ENCODE results near the gene ASIC1. TPM values are rescaled to one million over a fixed set of nuclear protein-coding genes. Genes with fewer than 3 reads are reported as not detected.

ASIC1 gene
- polyA plus RNA-seq, 1 donor from 2014 or later = not detected

GRCh38 chr12:50110127-50110761 lies 52.8 kb downstream of the ASIC1 start:
- Mint-ChIP-seq H3K27me3 (no peaks in the 10 kb centered on the region), H3K27ac (peak overlapping the region; percentile 91 to 99 (median 98)), H3K9me3 (no peaks in the 10 kb centered on the region), H3K4me1 (peaks cover 21 to 28% (median 22%) of the 10 kb centered on the region in 3 donors), H3K36me3 (peaks cover 1% of the 10 kb centered on the region), H3K4me3 (peak overlapping the region; percentile 93 to 99 (median 98))

GRCh38 chr12:50110762-50111351 lies 53.5 kb downstream of the ASIC1 start:
- H3K9me3 Mint-ChIP-seq = no peaks in the 10 kb centered on the region
- H3K36me3 Mint-ChIP-seq = peaks cover under 1% of the 10 kb centered on the region
- H3K27ac Mint-ChIP-seq = peak overlapping the region; percentile 91 to 99 (median 98)
- peak overlapping the region; percentile 93 to 99 (median 98) for H3K4me3 Mint-ChIP-seq
- no peaks in the 10 kb centered on the region for H3K27me3 Mint-ChIP-seq
- H3K4me1 Mint-ChIP-seq = peaks cover 22 to 32% (median 23%) of the 10 kb centered on the region in 3 donors

GRCh38 chr12:50111395-50111692 lies 53.9 kb downstream of the ASIC1 start:
- peak overlapping the region; percentile 91 to 99 (median 98) for H3K27ac Mint-ChIP-seq
- H3K9me3 Mint-ChIP-seq = no peaks in the 10 kb centered on the region
- peaks cover 22 to 34% (median 26%) of the 10 kb centered on the region in 3 donors for H3K4me1 Mint-ChIP-seq
- H3K4me3 Mint-ChIP-seq = peak overlapping the region; percentile 93 to 99 (median 98)
- H3K27me3 Mint-ChIP-seq = no peaks in the 10 kb centered on the region
- H3K36me3 Mint-ChIP-seq = no peaks in the 10 kb centered on the region

GRCh38 chr12:50111693-50112455 lies 54.5 kb downstream of the ASIC1 start, which contains the start of gene COX14:
COX14 (plus strand) TSS chr12:50112236; CDS start chr12:50120044, 7,808 bp downstream.
- no peaks in the 10 kb centered on the region for H3K27me3 Mint-ChIP-seq
- H3K9me3 Mint-ChIP-seq = no peaks in the 10 kb centered on the region
- H3K4me1 Mint-ChIP-seq = peaks cover 22 to 38% (median 31%) of the 10 kb centered on the region in 3 donors
- no peaks in the 10 kb centered on the region for H3K36me3 Mint-ChIP-seq
- peak within 1 kb of the TSS; percentile 91 to 99 (median 98) for H3K27ac Mint-ChIP-seq
- peak within 1 kb of the TSS; percentile 93 to 99 (median 98) for H3K4me3 Mint-ChIP-seq

- Mint-ChIP-seq H3K36me3 (no peaks in the 10 kb centered on the region), H3K4me1 (peaks cover 22 to 37% (median 34%) of the 10 kb centered on the region in 3 donors), H3K27me3 (no peaks in the 10 kb centered on the region), H3K27ac (peak overlapping the region; percentile 91 to 99 (median 98)), H3K9me3 (no peaks in the 10 kb centered on the region), H3K4me3 (peak overlapping the region; percentile 93 to 99 (median 98))
Observed at GRCh38 chr12:50112456-50113218, 55.2 kb downstream of the ASIC1 start.

GRCh38 chr12:50117057-50117622 lies 59.7 kb downstream of the ASIC1 start:
- no peaks in the 10 kb centered on the region for H3K36me3 Mint-ChIP-seq
- no peaks in the 10 kb centered on the region for H3K27me3 Mint-ChIP-seq
- no peaks in the 10 kb centered on the region for H3K9me3 Mint-ChIP-seq
- H3K4me3 Mint-ChIP-seq = peak overlapping the region in 1 of 4 donors; percentile 62
- peaks cover 11 to 28% (median 25%) of the 10 kb centered on the region in 3 donors for H3K4me1 Mint-ChIP-seq
- H3K27ac Mint-ChIP-seq = no peak overlapping the region

GRCh38 chr12:50119387-50119786 lies 62.0 kb downstream of the ASIC1 start:
- Mint-ChIP-seq H3K36me3 (peaks cover 8% of the 10 kb centered on the region), H3K9me3 (no peaks in the 10 kb centered on the region), H3K4me1 (peaks cover 15 to 29% (median 25%) of the 10 kb centered on the region in 3 donors), H3K4me3 (no peak overlapping the region), H3K27me3 (no peaks in the 10 kb centered on the region), H3K27ac (no peak overlapping the region)

- Mint-ChIP-seq H3K27ac (no peak overlapping the region), H3K4me3 (no peak overlapping the region), H3K4me1 (peaks cover 17 to 35% (median 28%) of the 10 kb centered on the region in 3 donors), H3K36me3 (peaks cover 9% of the 10 kb centered on the region), H3K9me3 (no peaks in the 10 kb centered on the region), H3K27me3 (no peaks in the 10 kb centered on the region)
Observed at GRCh38 chr12:50120521-50120920, 63.1 kb downstream of the ASIC1 start.

- H3K27ac Mint-ChIP-seq = no peak overlapping the region
- peaks cover 21 to 35% (median 28%) of the 10 kb centered on the region in 3 donors for H3K4me1 Mint-ChIP-seq
- H3K36me3 Mint-ChIP-seq = peaks cover 12% of the 10 kb centered on the region
- no peaks in the 10 kb centered on the region for H3K9me3 Mint-ChIP-seq
- H3K4me3 Mint-ChIP-seq = peak overlapping the region in 1 of 4 donors; percentile 24
- no peaks in the 10 kb centered on the region for H3K27me3 Mint-ChIP-seq
Observed at GRCh38 chr12:50120953-50121352, 63.6 kb downstream of the ASIC1 start.

GRCh38 chr12:50121641-50122040 lies 64.2 kb downstream of the ASIC1 start:
- Mint-ChIP-seq H3K36me3 (peaks cover 12% of the 10 kb centered on the region), H3K27me3 (no peaks in the 10 kb centered on the region), H3K4me3 (peak overlapping the region in 2 of 4 donors; percentile 15 to 24), H3K9me3 (no peaks in the 10 kb centered on the region), H3K27ac (peak overlapping the region in 1 of 3 donors; percentile 37), H3K4me1 (peaks cover 21 to 30% (median 23%) of the 10 kb centered on the region in 3 donors)

- Mint-ChIP-seq H3K36me3 (peaks cover 12% of the 10 kb centered on the region), H3K4me3 (no peak overlapping the region), H3K27ac (peak overlapping the region in 1 of 3 donors; percentile 14), H3K9me3 (no peaks in the 10 kb centered on the region), H3K4me1 (peaks cover 21 to 30% (median 22%) of the 10 kb centered on the region in 3 donors), H3K27me3 (no peaks in the 10 kb centered on the region)
Observed at GRCh38 chr12:50123203-50123602, 65.8 kb downstream of the ASIC1 start.

- no peak overlapping the region for H3K27ac Mint-ChIP-seq
- peaks cover 21 to 26% (median 25%) of the 10 kb centered on the region in 3 donors for H3K4me1 Mint-ChIP-seq
- H3K27me3 Mint-ChIP-seq = no peaks in the 10 kb centered on the region
Observed at GRCh38 chr12:50127546-50127945, 70.2 kb downstream of the ASIC1 start.

GRCh38 chr12:50129290-50129689 lies 71.9 kb downstream of the ASIC1 start:
- Mint-ChIP-seq H3K27me3 (no peaks in the 10 kb centered on the region), H3K4me3 (no peak overlapping the region), H3K36me3 (peaks cover 5% of the 10 kb centered on the region), H3K27ac (no peak overlapping the region), H3K4me1 (peaks cover 18 to 27% (median 24%) of the 10 kb centered on the region in 3 donors), H3K9me3 (no peaks in the 10 kb centered on the region)

More at GRCh38 chr12:50127546-50127945, 70.2 kb downstream of the ASIC1 start:
- H3K9me3 Mint-ChIP-seq = no peaks in the 10 kb centered on the region
- H3K4me3 Mint-ChIP-seq = no peak overlapping the region
- peaks cover 12% of the 10 kb centered on the region for H3K36me3 Mint-ChIP-seq

- no peak overlapping the region for H3K4me3 Mint-ChIP-seq
- no peaks in the 10 kb centered on the region for H3K9me3 Mint-ChIP-seq
- peaks cover 8 to 13% (median 12%) of the 10 kb centered on the region in 3 donors for H3K4me1 Mint-ChIP-seq
- no peaks in the 10 kb centered on the region for H3K27me3 Mint-ChIP-seq
- peak overlapping the region in 2 of 3 donors; percentile 2 to 95 for H3K27ac Mint-ChIP-seq
- H3K36me3 Mint-ChIP-seq = peaks cover 2% of the 10 kb centered on the region
Observed at GRCh38 chr12:50132505-50133135, 75.2 kb downstream of the ASIC1 start.
